ENCODE measurements around the gene TRMT13. TPM values are rescaled to one million over a fixed set of nuclear protein-coding genes. Genes with fewer than 3 reads are reported as not detected.
A peak's percentile ranks its signal among the peaks of the same experiment; 100 is the strongest.

Gene TRMT13
- 14.5 TPM for total RNA-seq

DNA sequence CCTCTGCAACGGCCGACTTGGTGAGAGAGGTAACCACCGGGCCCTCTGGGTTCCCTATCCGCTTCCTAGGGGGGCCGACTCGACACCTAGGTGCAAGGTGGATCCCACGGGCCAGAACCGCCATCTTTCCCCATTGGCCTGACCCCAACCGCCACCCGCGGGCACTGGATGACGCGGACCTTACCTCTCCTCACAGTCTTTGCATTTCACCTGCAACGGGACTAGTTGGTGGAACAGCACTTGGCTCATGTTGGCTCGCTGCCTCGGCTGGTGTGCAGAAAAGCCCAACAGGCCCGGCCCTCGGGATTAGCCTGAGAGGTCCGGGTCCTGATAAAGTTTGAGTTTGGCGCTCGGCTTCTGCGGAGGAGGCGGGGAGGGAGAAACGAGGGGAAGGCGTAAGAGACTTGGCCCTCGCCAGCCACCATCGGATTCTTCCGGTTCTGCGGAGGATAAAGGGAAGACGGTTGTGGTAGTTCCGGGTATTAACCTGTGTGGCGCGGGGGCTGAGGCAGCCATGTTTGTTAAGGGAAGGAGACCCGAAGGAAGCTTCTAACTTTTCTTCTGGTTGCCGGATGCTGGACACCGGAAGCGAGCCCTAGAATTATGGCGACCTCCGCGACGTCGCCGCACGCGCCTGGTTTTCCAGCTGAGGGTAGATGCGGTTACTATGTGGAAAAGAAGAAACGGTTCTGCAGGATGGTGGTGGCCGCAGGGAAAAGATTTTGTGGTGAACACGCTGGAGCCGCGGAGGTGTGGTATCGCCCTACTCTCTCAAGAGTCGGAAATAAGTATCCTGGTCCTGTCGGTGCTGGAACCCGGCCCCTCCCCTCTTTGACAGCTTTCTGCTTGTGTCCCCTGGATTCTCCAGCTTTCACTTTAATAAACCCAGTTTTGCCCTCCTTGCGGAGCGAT is at the start of gene TRMT13, which contains the start of gene SASS6:
TRMT13 (plus strand) TSS at position 598 of the 912 bp plus-strand sequence; CDS start at position 604, 6 bp downstream.
SASS6 (minus strand) TSS at position 365 of the 912 bp plus-strand sequence; CDS start at position 249, 116 bp downstream.
- Histone ChIP-seq H3K36me3 (peaks cover 0 to 10% of the 10 kb centered on the region in 2 donors), H3K27ac (peak within 1 kb of the TSS; percentile 57), H3K27me3 (no peaks in the 10 kb centered on the region), H3K4me1 (peaks cover 37% of the 10 kb centered on the region), H3K9me3 (no peaks in the 10 kb centered on the region), H3K4me3 (peak within 1 kb of the TSS; percentile 83 to 86)
- DNase-seq (ENCODE audit: extremely low spot score in 2 of 2) = peak; percentile 96 to 97
- no peak for TF ChIP-seq POLR2A (IDR thresholded peaks at IDR 0.05)
- peak; percentile 87 to 96 for TF ChIP-seq POLR2AphosphoS5 (IDR thresholded peaks at IDR 0.05; ENCODE audit: insufficient read depth in 1 of 2, low read depth in 1 of 2)
- TF ChIP-seq, protein P1, sequence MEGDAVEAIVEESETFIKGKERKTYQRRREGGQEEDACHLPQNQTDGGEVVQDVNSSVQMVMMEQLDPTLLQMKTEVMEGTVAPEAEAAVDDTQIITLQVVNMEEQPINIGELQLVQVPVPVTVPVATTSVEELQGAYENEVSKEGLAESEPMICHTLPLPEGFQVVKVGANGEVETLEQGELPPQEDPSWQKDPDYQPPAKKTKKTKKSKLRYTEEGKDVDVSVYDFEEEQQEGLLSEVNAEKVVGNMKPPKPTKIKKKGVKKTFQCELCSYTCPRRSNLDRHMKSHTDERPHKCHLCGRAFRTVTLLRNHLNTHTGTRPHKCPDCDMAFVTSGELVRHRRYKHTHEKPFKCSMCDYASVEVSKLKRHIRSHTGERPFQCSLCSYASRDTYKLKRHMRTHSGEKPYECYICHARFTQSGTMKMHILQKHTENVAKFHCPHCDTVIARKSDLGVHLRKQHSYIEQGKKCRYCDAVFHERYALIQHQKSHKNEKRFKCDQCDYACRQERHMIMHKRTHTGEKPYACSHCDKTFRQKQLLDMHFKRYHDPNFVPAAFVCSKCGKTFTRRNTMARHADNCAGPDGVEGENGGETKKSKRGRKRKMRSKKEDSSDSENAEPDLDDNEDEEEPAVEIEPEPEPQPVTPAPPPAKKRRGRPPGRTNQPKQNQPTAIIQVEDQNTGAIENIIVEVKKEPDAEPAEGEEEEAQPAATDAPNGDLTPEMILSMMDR (IDR thresholded peaks at IDR 0.05) = peak in 1 of 3 experiments; percentile 21
- intact Hi-C loops (cut with DNase I) = loop anchor here (10.0 kb wide), 1 partner anchor 132 kb away; the partner anchor contains the start of gene RTCA

DNA sequence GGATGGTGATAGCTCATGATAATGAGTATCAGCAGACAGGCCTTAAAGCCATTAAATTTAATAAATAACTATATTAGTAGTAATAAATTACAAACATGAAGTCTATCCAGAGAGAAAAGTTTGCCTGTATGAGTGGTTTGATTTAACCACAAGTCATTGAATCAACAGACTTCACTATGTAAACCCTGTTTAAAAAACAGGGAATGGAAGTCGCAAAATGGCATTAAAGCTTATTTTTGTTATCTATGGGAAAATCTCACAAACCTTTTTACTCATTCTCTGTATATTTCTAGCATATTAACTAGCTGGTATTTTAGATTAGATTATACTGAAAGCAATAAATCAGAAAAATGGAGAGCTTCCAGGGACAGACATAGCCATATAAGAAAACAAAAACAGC is 45.6 kb upstream of the TRMT13 start:
- Histone ChIP-seq H3K9me3 (no peaks in the 10 kb centered on the region), H3K27ac (no peak overlapping the region), H3K36me3 (peaks cover 0 to under 1% of the 10 kb centered on the region in 2 donors), H3K4me3 (no peak overlapping the region), H3K4me1 (no peaks in the 10 kb centered on the region), H3K27me3 (no peaks in the 10 kb centered on the region)
- intact Hi-C loops (cut with DNase I) = no loop called here
- no peak for DNase-seq (ENCODE audit: extremely low spot score in 2 of 2)
- TF ChIP-seq, protein P1 (IDR thresholded peaks at IDR 0.05) = no peak
- no peak for TF ChIP-seq POLR2A (IDR thresholded peaks at IDR 0.05)
- TF ChIP-seq POLR2AphosphoS5 (IDR thresholded peaks at IDR 0.05; ENCODE audit: insufficient read depth in 1 of 2, low read depth in 1 of 2) = no peak

DNA sequence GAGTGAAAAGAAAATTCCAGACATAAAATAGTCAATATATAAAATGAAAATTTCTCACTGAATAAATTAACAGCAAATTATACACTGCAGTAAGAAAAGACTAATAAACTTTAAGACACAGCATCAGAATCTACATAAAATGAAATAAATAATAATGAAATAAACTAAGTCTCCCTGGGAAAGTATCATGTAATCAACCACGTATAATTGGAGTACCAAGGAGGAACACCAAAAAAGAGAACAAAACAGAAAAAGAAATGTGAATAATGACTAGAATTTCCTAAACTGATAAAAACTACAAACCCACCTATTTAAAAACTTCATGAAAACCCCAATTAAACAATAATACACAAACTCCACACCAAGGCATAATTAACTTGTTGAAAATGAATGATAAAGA is 43.9 kb upstream of the TRMT13 start:
- no peak for TF ChIP-seq POLR2AphosphoS5 (IDR thresholded peaks at IDR 0.05; ENCODE audit: insufficient read depth in 1 of 2, low read depth in 1 of 2)
- TF ChIP-seq, protein P1 (IDR thresholded peaks at IDR 0.05) = no peak
- no peak for TF ChIP-seq POLR2A (IDR thresholded peaks at IDR 0.05)
- intact Hi-C loops (cut with DNase I) = no loop called here
- H3K27me3 ChIP-seq = no peaks in the 10 kb centered on the region
- no peaks in the 10 kb centered on the region for H3K9me3 ChIP-seq
- no peak overlapping the region for H3K4me3 ChIP-seq
- H3K36me3 ChIP-seq = no peaks in the 10 kb centered on the region
- H3K4me1 ChIP-seq = no peaks in the 10 kb centered on the region
- no peak for DNase-seq (ENCODE audit: extremely low spot score in 2 of 2)
- no peak overlapping the region for H3K27ac ChIP-seq

GRCh38 chr1:100090471-100090870 is 42.5 kb upstream of the TRMT13 start:
- H3K4me1 ChIP-seq = no peaks in the 10 kb centered on the region
- no peak for TF ChIP-seq POLR2A (IDR thresholded peaks at IDR 0.05)
- TF ChIP-seq, protein P1 (IDR thresholded peaks at IDR 0.05) = no peak
- TF ChIP-seq POLR2AphosphoS5 (IDR thresholded peaks at IDR 0.05; ENCODE audit: insufficient read depth in 1 of 2, low read depth in 1 of 2) = no peak
- no peaks in the 10 kb centered on the region for H3K36me3 ChIP-seq
- H3K4me3 ChIP-seq = no peak overlapping the region
- H3K27me3 ChIP-seq = no peaks in the 10 kb centered on the region
- no peak for DNase-seq (ENCODE audit: extremely low spot score in 2 of 2)
- H3K27ac ChIP-seq = no peak overlapping the region
- H3K9me3 ChIP-seq = no peaks in the 10 kb centered on the region
- intact Hi-C loops (cut with DNase I) = no loop called here

DNA sequence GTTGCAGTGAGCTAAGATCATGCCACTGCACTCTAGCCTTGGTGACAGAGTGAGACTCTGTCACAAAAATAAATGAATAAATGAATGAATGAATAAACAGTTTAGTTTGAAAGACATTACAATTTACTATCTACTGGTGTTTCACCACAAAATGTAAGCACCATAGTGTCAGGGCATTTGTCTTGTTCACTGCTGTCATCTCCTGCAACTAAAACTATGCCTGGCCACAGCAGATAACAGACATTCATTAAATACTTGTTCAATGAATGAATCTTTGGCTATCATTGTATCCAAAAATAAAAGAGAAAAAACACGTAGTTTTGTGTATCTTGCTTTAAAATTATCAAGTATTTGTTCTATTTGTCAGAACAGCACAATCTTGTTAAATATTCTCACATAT is 32.8 kb upstream of the TRMT13 start:
- H3K36me3 ChIP-seq = peaks cover 0 to 8% of the 10 kb centered on the region in 2 donors
- no peak for TF ChIP-seq POLR2AphosphoS5 (IDR thresholded peaks at IDR 0.05; ENCODE audit: insufficient read depth in 1 of 2, low read depth in 1 of 2)
- TF ChIP-seq, protein P1 (IDR thresholded peaks at IDR 0.05) = no peak
- no peak for TF ChIP-seq POLR2A (IDR thresholded peaks at IDR 0.05)
- no peaks in the 10 kb centered on the region for H3K9me3 ChIP-seq
- H3K4me1 ChIP-seq = no peaks in the 10 kb centered on the region
- H3K4me3 ChIP-seq = no peak overlapping the region
- no peaks in the 10 kb centered on the region for H3K27me3 ChIP-seq
- intact Hi-C loops (cut with DNase I) = no loop called here
- no peak for DNase-seq (ENCODE audit: extremely low spot score in 2 of 2)
- no peak overlapping the region for H3K27ac ChIP-seq
